HTERT RPE-1 (cell line): Measurements from ENCODE around the gene CNBD2.
"Not testable (repeated sequence)": the region's sequence is repeated elsewhere in the genome, so short reads cannot be mapped to it uniquely, and the experiment has no call there.

ENCODE experiments used
- in situ Hi-C: fragments of 300-500 bp; cut with MboI; formaldehyde crosslinking; loops from 4 replicates; pipeline ENCODE4 v1.14.3; 2020; ENCODE audit warnings: low sequenced_read_pairs

Gene CNBD2

DNA sequence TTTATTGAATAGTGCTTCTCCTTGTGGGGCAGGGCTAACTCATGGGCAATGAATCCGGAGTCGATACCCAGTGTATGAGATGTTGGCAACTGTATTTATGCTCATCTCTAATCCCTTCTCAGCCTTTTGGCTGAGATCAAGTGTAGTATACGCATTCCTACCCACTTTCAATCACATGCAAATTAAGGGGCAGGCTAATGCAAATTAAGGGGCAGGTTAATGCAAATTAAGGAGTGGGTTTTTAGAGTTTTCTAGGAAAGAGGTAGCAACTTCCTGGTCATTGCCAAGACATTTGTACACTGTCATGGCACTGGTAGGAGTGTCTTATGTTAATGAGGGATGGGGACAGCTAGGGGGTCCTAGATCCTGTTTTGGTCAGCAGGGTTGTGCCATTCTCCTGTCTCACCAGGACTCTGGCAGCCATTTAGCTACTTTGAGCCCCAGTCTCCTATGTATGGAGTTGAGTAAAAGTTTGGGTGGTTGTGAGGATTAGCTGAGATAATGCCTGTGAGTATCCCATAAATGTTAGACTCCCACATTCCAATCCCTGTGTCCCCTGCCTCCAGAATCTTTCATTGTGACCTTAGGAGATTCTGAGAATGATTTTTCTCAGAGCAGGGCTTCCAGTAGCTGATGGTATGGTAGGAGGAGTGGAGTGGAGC, at the start of gene CNBD2:
TSS of gene CNBD2 (plus strand) at position 612 of the 662 bp plus-strand sequence. CDS start 173 bp downstream, outside the sequence.
- in situ Hi-C loops, result no loop called here

DNA sequence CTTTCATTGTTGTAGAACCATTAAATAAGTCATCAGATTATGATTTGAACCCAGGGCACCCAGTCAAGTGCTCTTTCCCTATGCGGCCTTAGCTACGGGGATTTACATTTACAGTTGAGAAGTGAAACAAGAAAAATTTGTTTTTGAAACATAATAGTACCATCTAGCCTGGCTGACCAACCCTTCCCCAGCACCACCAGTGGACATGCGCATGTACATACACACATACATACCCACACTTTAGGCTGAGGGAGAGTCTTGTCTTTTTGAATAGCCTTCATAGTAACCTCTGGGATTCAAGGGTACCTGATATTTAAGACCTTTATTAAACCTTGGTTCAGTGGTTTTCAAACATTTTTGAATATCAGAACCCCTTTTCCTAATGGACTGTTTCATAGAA, 47.9 kb upstream of the CNBD2 start:
- in situ Hi-C loops, result no loop called here

- in situ Hi-C loops, result no loop called here
Observed at GRCh38 chr20:35929301-35929700, 39.1 kb upstream of the CNBD2 start.

GRCh38 chr20:35934050-35934449, 34.3 kb upstream of the CNBD2 start:
- in situ Hi-C loops, result no loop called here

GRCh38 chr20:35939264-35939663, 29.1 kb upstream of the CNBD2 start:
- in situ Hi-C loops, result no loop called here

DNA sequence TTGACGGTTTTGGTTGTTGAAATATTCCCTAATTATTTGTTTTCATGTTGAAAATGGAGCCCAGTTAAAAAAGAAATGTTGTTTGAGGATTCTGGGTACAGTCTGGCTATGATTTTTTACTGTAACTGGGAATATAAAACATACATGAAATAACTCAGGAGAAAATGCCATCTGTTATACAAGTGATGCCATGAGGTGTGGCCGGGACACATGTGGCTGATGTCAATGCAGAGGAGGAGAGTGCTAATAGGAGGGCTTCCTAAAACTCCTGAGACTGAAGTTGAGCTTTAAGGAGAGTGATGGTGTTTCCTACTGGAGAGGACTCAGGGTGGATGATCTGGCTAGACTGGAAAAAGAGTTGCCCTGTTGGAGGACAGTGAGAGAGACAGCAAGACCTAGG, 26.8 kb upstream of the CNBD2 start:
- in situ Hi-C loops, result no loop called here

- in situ Hi-C loops, result no loop called here
Observed at GRCh38 chr20:35942243-35942642, 26.1 kb upstream of the CNBD2 start.

GRCh38 chr20:35947489-35947888, 20.9 kb upstream of the CNBD2 start:
- in situ Hi-C loops, result no loop called here

- in situ Hi-C loops, result no loop called here
Observed at GRCh38 chr20:35947907-35948306, 20.5 kb upstream of the CNBD2 start.

GRCh38 chr20:35950093-35950492, 18.3 kb upstream of the CNBD2 start:
- in situ Hi-C loops, result no loop called here

DNA sequence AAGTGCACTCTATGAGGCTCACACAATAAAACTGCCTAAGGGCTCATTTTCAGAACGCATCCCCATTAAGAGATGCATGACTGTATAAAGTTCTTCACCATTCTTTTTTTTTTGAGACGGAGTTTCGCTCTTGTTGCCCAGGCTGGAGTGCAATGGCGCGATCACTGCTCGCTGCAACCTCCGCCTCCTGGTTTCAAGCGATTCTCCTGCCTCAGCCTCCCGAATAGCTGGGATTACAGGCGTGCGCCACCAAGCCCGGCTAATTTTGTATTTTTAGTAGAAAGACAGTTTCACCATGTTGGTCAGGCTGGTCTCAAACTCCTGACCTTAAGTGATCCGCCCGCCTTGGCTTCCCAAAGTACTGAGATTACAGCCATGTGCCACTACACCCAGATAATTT, 16.3 kb upstream of the CNBD2 start:
- in situ Hi-C loops, result not testable (repeated sequence)

DNA sequence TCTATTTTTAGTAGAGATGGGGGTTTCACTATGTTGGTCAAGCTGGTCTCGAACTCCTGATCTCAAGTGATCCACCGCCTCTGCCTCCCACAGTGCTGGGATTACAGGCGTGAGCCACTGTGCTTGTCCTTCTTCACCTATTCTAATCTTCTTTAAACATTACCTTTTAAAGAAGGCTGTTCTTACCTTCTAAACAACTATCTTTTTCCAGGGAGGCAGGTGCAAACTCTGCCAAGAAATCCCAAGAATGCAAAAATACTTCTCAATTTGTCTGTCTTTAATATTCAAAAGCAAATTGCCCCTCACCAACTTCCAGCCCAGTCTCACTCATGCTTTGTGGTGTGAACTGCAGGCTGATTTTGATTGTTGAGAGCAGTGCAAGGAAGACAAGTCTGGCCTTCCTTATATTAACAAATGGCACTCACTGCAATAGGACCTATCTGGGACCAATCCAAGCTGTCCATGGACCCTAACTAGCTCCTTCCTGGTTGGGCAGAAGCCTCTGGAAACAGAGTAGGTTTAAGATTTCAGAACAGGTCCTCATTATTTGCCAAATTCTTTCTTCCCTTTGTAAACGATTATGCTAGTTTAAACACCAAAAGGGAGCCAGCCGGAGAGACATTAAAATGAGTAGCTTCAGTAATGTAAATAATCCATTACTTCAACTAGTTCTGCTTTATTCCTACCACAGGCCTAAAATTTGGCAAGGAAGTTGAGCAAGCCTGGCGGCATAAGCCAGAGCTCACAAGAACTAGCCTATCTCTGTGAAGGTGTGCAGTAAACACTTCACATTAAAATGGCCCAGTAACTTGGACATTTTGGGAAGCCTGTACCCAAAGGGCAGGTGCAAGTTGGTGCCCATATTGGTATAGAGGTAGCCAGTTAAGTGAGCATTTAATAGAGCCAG, 15.7 kb upstream of the CNBD2 start:
- in situ Hi-C loops, result no loop called here

GRCh38 chr20:35953387-35954199, 14.8 kb upstream of the CNBD2 start:
- in situ Hi-C loops, result no loop called here

DNA sequence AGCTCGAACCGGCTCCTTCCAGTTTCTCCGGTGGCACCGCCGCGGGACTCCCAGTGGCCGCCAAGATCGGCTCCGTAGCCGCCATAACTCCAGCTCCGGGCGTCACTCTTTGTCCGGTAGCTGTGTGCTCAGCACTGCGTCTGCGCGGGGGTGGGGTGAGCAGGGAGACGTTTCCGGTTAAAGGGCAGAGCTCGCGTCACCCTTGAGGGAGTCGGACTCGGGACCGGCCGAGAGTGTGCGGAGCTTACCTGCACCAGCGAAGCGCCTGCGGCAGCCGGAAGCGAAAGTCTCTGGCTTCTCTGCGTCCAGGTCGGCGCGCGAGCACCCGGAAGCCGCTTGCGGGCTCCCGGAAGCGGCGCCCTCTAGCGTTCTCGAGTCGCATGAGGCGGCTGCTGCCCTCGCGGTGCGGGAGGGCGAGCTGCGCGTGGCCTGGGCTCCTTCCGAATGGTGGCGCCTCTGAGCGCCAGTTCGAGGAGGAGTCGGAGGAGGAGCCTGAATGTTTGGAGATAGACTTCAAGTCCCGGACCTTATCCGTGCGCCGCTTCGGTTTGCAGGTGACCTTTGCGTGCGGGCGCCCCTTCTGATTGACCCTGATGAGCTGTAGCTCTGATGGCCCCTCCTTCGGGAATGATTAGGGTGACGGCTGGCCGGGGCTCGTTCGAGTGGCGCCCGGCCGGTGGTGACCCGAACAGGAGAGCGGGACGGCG, 14.0 kb upstream of the CNBD2 start, which contains the start of gene SCAND1:
TSS of gene SCAND1 (minus strand) at position 303 of the 707 bp plus-strand sequence. CDS start at position 85, 218 bp downstream.
- in situ Hi-C loops, result no loop called here

DNA sequence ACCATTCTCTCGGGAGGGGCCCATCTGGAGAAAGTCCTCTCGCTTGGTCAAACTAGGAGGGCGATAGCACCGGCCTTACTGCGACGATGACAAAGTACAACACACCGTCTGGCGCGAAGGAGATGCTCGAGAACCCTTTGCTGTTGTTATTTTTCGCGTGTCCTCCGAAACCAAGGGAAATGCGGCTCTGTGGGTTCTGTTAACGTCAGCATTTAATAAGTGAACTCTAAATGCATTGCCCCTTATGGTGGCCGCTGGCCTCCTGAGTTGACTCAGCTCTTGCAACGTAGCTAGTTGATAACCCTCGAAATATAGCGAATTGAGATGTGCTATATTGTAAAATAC, 13.5 kb upstream of the CNBD2 start:
- in situ Hi-C loops, result no loop called here

GRCh38 chr20:35956616-35957015, 11.8 kb upstream of the CNBD2 start:
- in situ Hi-C loops, result no loop called here

DNA sequence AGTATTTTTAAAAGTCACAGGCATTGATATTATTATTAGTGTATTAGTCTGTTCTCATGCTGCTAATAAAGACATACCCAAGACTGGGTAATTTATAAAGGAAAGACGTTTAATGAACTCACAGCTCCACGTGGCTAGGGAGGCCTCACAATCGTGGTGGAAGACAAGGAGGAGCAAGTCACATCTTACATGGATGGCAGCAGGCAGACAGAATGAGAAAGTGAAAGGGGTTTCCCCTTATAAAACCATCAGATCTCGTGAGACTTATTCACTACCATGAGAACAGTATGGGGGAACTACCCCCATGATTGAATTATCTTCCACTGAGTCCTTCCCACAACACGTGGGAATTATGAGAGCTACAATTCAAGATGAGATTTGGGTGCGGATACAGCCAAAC, 9.1 kb upstream of the CNBD2 start:
- in situ Hi-C loops, result not testable (repeated sequence)

DNA sequence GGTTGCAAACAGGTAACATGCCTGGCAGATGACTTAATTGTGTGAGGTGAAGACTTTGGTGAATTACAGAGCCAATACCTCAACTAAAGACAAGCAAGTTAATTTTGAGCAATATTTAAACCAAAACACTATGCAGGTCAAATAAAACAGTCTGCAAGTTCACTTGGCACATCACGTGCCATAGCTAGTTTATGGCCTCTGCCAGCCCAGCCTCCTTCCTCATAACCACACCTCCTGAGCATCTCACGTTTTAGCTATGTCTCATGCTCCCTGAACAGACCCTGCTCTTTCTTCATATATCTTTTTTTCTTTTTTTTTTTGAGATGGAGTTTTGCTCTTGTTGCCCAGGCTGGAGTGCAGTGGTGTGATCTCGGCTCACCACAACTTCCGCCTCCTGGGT, 4.5 kb upstream of the CNBD2 start:
- in situ Hi-C loops, result no loop called here

DNA sequence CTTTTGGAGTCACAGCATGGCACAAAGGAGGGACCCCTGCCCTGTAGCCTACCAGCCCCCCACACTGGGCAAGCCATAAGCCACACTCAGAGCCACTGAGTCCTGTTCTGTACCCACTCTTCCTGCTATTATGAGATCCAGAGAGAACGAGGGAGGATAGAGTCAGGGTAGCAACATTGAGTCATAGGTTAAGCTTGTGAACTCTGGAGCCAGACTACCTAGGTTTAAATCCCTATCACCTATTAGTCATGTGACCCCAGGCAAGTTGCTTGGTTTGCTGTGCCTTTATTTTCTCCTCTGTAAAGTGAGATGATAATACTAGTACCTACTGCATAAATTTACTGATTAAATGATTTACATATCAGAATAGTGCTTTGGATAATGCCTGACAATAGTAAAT, 540 bp downstream of the CNBD2 start:
- in situ Hi-C loops, result no loop called here

- in situ Hi-C loops, result no loop called here
Observed at GRCh38 chr20:35971981-35972380, 3.6 kb downstream of the CNBD2 start.

DNA sequence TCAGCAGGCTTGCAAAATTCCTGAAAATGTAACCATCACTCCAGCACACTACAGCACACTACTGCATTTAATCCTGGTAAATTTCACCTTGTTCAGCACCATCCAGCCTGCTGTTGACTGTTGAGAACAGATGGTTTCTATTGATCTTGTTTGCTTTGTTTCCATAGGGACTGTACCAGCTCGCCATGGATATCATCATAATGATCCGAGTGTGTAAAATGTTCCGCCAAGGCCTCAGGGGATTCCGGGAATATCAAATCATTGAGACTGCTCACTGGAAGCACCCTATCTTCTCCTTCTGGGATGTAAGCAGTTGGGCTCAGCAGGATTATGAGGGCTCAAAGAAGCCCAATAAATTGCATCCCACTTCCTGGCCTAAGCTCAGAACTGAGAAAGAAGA, 4.1 kb downstream of the CNBD2 start:
- in situ Hi-C loops, result no loop called here
